Fibroblast of lung (primary cell): ENCODE data around the gene CRP.

ENCODE experiments used
- CTCF ChIP-seq, 2 donors: IDR thresholded peaks in 1 of 2; conservative IDR thresholded peaks in 1 of 2; 1 replicate in 1 of 2; 2 replicates in 1 of 2; pipeline ENCODE4 v1.5.1; 2011 to 2012; ENCODE audit warnings: low read length in 2 of 2, control low read depth in 1 of 2, inconsistent platforms in 1 of 2, low read depth in 1 of 2, mild to moderate bottlenecking in 1 of 2
- EZH2 ChIP-seq: IDR thresholded peaks from 2 replicates; pipeline ENCODE4 v1.5.1; 2012; ENCODE audit warnings: low read length, control low read depth, mild to moderate bottlenecking; ENCODE audit errors: missing control alignments

- TF ChIP-seq CTCF (conservative IDR thresholded peaks at IDR 0.05 in 1 of 2, IDR thresholded peaks at IDR 0.05 in 1 of 2; ENCODE audit: low read depth in 1 of 2, low read length in 2 of 2) (no peak), EZH2 (no peak)
Observed at GRCh38 chr1:159737238-159737916, 23.0 kb upstream of the CRP start.
